ENCODE measurements around the gene DALRD3. TPM values are rescaled to one million over a fixed set of nuclear protein-coding genes. Genes with fewer than 3 reads are reported as not detected.

The DALRD3 gene
- polyA plus RNA-seq, 5 donors, result 51.7 to 64.7 (median 61.2) TPM

GRCh38 chr3:48982686-48983085 lies 35.7 kb downstream of the DALRD3 start:
- DNase-seq, result no peak

- no peak for DNase-seq
Measured at GRCh38 chr3:48982016-48982415, 36.4 kb downstream of the DALRD3 start.

- no peak for DNase-seq
Measured at GRCh38 chr3:48980295-48980694, 38.1 kb downstream of the DALRD3 start.

GRCh38 chr3:48979451-48979850 lies 38.9 kb downstream of the DALRD3 start:
- no peak for DNase-seq

- no peak for DNase-seq
Measured at GRCh38 chr3:48974076-48974864, 44.1 kb downstream of the DALRD3 start.

GRCh38 chr3:48970586-48970985 lies 47.8 kb downstream of the DALRD3 start:
- DNase-seq, result no peak

GRCh38 chr3:48966876-48967361 lies 51.5 kb downstream of the DALRD3 start:
- no peak for DNase-seq

- no peak for DNase-seq
Measured at GRCh38 chr3:48966367-48966766, 52.0 kb downstream of the DALRD3 start.

Other genes with a start within 250 kb of the DALRD3 start
- gene PRKAR2A, start 170.7 kb downstream of the DALRD3 start, polyA plus RNA-seq (ENCODE audit: insufficient read depth in 1 of 5, insufficient read length in 5 of 5, low replicate concordance in 1 of 5), result 10 to 100 TPM; 25.7 to 36.9 (median 32.5) TPM
- 10 to 100 TPM; 12.3 to 14.6 (median 13.1) TPM for gene SLC25A20, start 119.7 kb downstream of the DALRD3 start, polyA plus RNA-seq (ENCODE audit: insufficient read depth in 1 of 5, insufficient read length in 5 of 5, low replicate concordance in 1 of 5)
- 10 to 100 TPM; 72.0 to 94.8 (median 77.5) TPM for gene ARIH2, start 99.7 kb downstream of the DALRD3 start, polyA plus RNA-seq (ENCODE audit: insufficient read depth in 1 of 5, insufficient read length in 5 of 5, low replicate concordance in 1 of 5)
- gene P4HTM, start 28.3 kb downstream of the DALRD3 start, polyA plus RNA-seq (ENCODE audit: insufficient read depth in 1 of 5, insufficient read length in 5 of 5, low replicate concordance in 1 of 5), result 10 to 100 TPM; 25.9 to 40.6 (median 39.5) TPM
- gene WDR6, start 11.2 kb downstream of the DALRD3 start, polyA plus RNA-seq (ENCODE audit: insufficient read depth in 1 of 5, insufficient read length in 5 of 5, low replicate concordance in 1 of 5), result 100 to 1,000 TPM; 166 to 190 (median 180) TPM
- 10 to 100 TPM; 42.5 to 86.3 (median 61.1) TPM for gene NDUFAF3, start 3.5 kb upstream of the DALRD3 start, polyA plus RNA-seq (ENCODE audit: insufficient read depth in 1 of 5, insufficient read length in 5 of 5, low replicate concordance in 1 of 5)
- gene IMPDH2, start 10.8 kb upstream of the DALRD3 start, polyA plus RNA-seq (ENCODE audit: insufficient read depth in 1 of 5, insufficient read length in 5 of 5, low replicate concordance in 1 of 5), result 100 to 1,000 TPM; 264 to 341 (median 302) TPM
- 10 to 100 TPM; 73.2 to 89.8 (median 82.8) TPM for gene QRICH1, start 75.5 kb upstream of the DALRD3 start, polyA plus RNA-seq (ENCODE audit: insufficient read depth in 1 of 5, insufficient read length in 5 of 5, low replicate concordance in 1 of 5)
- gene QARS1, start 86.2 kb upstream of the DALRD3 start, polyA plus RNA-seq (ENCODE audit: insufficient read depth in 1 of 5, insufficient read length in 5 of 5, low replicate concordance in 1 of 5), result 100 to 1,000 TPM; 269 to 316 (median 279) TPM
- gene USP19, start 102.2 kb upstream of the DALRD3 start, polyA plus RNA-seq (ENCODE audit: insufficient read depth in 1 of 5, insufficient read length in 5 of 5, low replicate concordance in 1 of 5), result 10 to 100 TPM; 39.1 to 52.9 (median 49.7) TPM
- 100 to 1,000 TPM; 361 to 468 (median 423) TPM for gene LAMB2, start 114.5 kb upstream of the DALRD3 start, polyA plus RNA-seq (ENCODE audit: insufficient read depth in 1 of 5, insufficient read length in 5 of 5, low replicate concordance in 1 of 5)
- 10 to 100 TPM; 18.0 to 25.2 (median 20.1) TPM for gene CCDC71, start 147.8 kb upstream of the DALRD3 start, polyA plus RNA-seq (ENCODE audit: insufficient read depth in 1 of 5, insufficient read length in 5 of 5, low replicate concordance in 1 of 5)
- gene KLHDC8B, start 153.0 kb upstream of the DALRD3 start, polyA plus RNA-seq (ENCODE audit: insufficient read depth in 1 of 5, insufficient read length in 5 of 5, low replicate concordance in 1 of 5), result 10 to 100 TPM; 34.7 to 53.4 (median 45.1) TPM